WERI-Rb-1 (cell line): Measurements from ENCODE around the gene CARMIL3.
A peak's percentile ranks its signal among the peaks of the same experiment; 100 is the strongest.

Experiments used
- DNase-seq: peaks from one replicate; pipeline ENCODE4 v3.0.0-alpha.2; 2020
- H3K27ac ChIP-seq: fragments of 250-450 bp; sonication (Bioruptor Pico); 2 replicates; pipeline ENCODE4 v1.5.1; 2020; ENCODE audit warnings: mild to moderate bottlenecking, moderate library complexity
- H3K27me3 ChIP-seq: fragments of 250-450 bp; sonication (Bioruptor Pico); 2 replicates; pipeline ENCODE4 v1.5.1; 2021; ENCODE audit warnings: mild to moderate bottlenecking, low read depth, moderate library complexity; ENCODE audit not compliant: insufficient read depth, severe bottlenecking
- H3K36me3 ChIP-seq: fragments of 250-450 bp; sonication (Bioruptor Pico); 2 replicates; pipeline ENCODE4 v1.5.1; 2020; ENCODE audit warnings: mild to moderate bottlenecking, moderate library complexity
- H3K4me3 ChIP-seq: 2 replicates; pipeline ENCODE4 v1.5.1; 2011; ENCODE audit warnings: low read depth, mild to moderate bottlenecking, control low read depth, low read length
- H3K9me3 ChIP-seq: fragments of 250-450 bp; sonication (Bioruptor Pico); 2 replicates; pipeline ENCODE4 v1.5.1; 2021; ENCODE audit warnings: mild to moderate bottlenecking, moderate library complexity; ENCODE audit not compliant: severe bottlenecking
- CTCF ChIP-seq: IDR thresholded peaks from 2 replicates; pipeline ENCODE4 v1.5.1; 2011; ENCODE audit warnings: low read depth, mild to moderate bottlenecking, control low read depth, inconsistent platforms, low read length

CARMIL3 gene

GRCh38 chr14:24085215-24085614 lies 33.4 kb downstream of the CARMIL3 start:
- no peaks in the 10 kb centered on the region for H3K36me3 ChIP-seq
- no peak for TF ChIP-seq CTCF
- H3K4me3 ChIP-seq: peak overlapping the region; percentile 23; the same call in 1 of the 2 replicates
- H3K9me3 ChIP-seq: no peaks in the 10 kb centered on the region
- H3K27ac ChIP-seq: peak overlapping the region; percentile 88
- H3K27me3 ChIP-seq: no peaks in the 10 kb centered on the region
- peak; percentile 79 for DNase-seq

GRCh38 chr14:24086193-24086955 lies 34.6 kb downstream of the CARMIL3 start:
- H3K27ac ChIP-seq: peak overlapping the region; percentile 88
- peak; percentile 95 for DNase-seq
- TF ChIP-seq CTCF: no peak
- no peaks in the 10 kb centered on the region for H3K27me3 ChIP-seq
- H3K4me3 ChIP-seq: peak overlapping the region; percentile 13
- no peaks in the 10 kb centered on the region for H3K36me3 ChIP-seq
- H3K9me3 ChIP-seq: no peaks in the 10 kb centered on the region

- peak overlapping the region; percentile 88 for H3K27ac ChIP-seq
- peak overlapping the region; percentile 7; the same call in 1 of the 2 replicates for H3K4me3 ChIP-seq
- H3K36me3 ChIP-seq: no peaks in the 10 kb centered on the region
- no peaks in the 10 kb centered on the region for H3K27me3 ChIP-seq
- no peaks in the 10 kb centered on the region for H3K9me3 ChIP-seq
- no peak for DNase-seq
- TF ChIP-seq CTCF: no peak
These were observed 35.2 kb downstream of the CARMIL3 start for GRCh38 chr14:24087004-24087403.

GRCh38 chr14:24088095-24088494 lies 36.3 kb downstream of the CARMIL3 start:
- no peak for DNase-seq
- no peaks in the 10 kb centered on the region for H3K9me3 ChIP-seq
- no peaks in the 10 kb centered on the region for H3K27me3 ChIP-seq
- H3K36me3 ChIP-seq: no peaks in the 10 kb centered on the region
- no peak for TF ChIP-seq CTCF
- no peak overlapping the region for H3K4me3 ChIP-seq
- H3K27ac ChIP-seq: peak overlapping the region; percentile 88; the same call in 1 of the 2 replicates

- H3K27me3 ChIP-seq: no peaks in the 10 kb centered on the region
- no peak for TF ChIP-seq CTCF
- no peak overlapping the region for H3K4me3 ChIP-seq
- H3K36me3 ChIP-seq: no peaks in the 10 kb centered on the region
- peak overlapping the region; percentile 61 for H3K27ac ChIP-seq
- H3K9me3 ChIP-seq: no peaks in the 10 kb centered on the region
- DNase-seq: no peak
These were observed 38.1 kb downstream of the CARMIL3 start for GRCh38 chr14:24089890-24090289.

GRCh38 chr14:24092110-24092504 lies 40.3 kb downstream of the CARMIL3 start:
- no peak for DNase-seq
- H3K27ac ChIP-seq: no peak overlapping the region

More at GRCh38 chr14:24092110-24092504, 40.3 kb downstream of the CARMIL3 start:
- H3K36me3 ChIP-seq: no peaks in the 10 kb centered on the region
- TF ChIP-seq CTCF: no peak
- H3K9me3 ChIP-seq: no peaks in the 10 kb centered on the region
- H3K4me3 ChIP-seq: no peak overlapping the region
- no peaks in the 10 kb centered on the region for H3K27me3 ChIP-seq
